Fibroblast of upper back skin (primary cell): ENCODE results near the gene NCK2.

Experiments
- DNase-seq: peaks from one replicate; pipeline ENCODE4 v3.0.0-alpha.2; 2013

Gene NCK2

DNA sequence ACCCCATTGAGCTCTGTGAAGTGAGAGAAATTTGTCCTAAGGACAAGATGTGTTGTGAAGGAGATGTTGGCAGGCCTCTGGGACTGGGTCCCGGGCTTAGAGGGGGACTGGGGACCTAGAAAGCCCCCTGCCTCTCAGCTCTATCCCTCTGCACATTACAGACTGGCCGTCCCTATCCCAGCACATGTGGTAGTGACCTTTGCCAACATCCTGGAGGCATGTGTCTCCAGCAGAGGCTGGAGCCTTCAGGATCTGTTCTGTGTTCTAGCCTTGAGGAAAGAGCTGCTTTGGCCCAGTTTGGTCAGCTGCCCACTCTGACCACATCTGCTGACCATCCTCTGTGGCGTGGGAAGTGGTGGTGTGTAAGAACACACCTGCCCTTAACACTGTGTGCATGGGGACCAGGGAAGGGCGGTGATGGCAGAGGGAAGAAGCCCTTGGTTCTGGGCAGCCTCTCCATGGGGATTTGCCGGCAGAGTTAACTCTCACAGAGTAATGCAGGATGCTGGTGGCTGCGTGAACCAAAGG is 33.4 kb downstream of the NCK2 start:
- no peak for DNase-seq

GRCh38 chr2:105779394-105779793 is 34.7 kb downstream of the NCK2 start:
- DNase-seq = no peak

GRCh38 chr2:105780606-105781005 is 35.9 kb downstream of the NCK2 start:
- no peak for DNase-seq

DNA sequence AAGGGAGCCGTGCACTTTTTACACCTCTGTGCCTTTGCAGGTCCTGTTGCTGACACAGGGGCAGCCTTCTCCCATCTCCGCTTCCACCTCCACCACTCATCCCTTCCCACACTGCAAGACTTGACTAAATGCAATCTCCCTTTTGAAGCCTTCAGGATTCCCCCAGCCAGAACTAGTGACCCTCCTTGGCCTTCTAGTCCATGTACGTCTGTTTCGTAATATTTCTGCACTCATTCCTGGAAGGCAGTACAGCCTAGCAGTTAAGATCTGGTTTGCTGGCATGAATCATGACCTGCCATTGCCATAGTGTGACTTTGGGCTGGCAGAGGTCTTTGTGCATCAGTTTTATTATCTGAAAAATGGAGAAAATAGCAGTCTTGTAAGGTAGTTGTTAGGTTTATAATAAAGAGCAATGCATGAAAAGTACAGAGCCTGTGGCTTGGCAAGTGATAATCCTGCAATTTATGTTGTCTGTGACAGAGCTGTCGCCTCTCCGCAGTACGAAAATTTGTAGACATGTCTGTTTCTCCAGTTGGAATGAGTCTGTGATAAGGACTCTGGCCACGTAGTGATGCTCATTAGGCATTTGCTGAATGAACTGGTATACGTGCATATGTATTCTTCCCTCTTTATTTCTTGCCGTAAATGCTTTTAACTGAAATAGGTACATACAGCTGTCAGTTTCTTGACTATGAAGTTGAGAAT is 36.7 kb downstream of the NCK2 start:
- DNase-seq = no peak

DNA sequence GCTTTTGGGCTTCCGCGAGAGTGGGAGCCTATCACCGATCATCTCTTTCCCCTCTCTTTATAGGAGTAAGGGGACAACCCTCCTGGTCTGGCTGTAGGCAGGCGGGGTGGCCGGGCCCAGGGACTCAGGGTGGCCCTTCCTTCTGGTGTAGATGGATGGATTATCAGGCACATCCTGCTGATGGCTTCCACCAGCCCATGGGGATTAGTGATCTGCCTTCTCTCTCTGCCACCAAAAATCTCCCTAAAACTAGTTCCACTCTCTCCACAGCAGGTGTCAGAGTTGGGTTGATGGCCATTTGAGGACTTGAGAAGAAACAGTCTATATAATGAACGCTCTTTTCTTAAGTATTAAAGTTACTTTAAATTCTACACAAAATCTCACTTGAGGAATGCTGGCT is 37.4 kb downstream of the NCK2 start:
- DNase-seq = no peak

DNA sequence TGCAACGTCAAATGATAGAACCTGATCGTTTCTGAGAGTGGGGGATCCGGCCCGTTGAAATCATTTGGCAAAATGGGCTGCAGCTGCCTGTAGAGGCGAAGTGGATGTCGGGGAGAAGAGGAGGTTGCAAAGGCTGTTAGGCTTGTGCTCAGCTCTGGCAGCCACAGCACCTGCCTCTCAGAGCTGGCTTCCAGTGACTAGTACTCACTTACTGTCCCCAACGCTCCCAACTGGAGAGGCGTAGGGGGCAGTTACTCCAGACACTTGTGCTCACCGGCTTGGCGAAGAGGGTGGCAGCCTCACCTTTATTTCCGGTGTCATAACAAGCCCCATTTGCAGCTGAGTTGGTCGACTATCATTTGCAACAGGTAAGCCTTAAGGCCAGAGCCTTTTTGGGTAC is 37.9 kb downstream of the NCK2 start:
- DNase-seq = no peak

DNA sequence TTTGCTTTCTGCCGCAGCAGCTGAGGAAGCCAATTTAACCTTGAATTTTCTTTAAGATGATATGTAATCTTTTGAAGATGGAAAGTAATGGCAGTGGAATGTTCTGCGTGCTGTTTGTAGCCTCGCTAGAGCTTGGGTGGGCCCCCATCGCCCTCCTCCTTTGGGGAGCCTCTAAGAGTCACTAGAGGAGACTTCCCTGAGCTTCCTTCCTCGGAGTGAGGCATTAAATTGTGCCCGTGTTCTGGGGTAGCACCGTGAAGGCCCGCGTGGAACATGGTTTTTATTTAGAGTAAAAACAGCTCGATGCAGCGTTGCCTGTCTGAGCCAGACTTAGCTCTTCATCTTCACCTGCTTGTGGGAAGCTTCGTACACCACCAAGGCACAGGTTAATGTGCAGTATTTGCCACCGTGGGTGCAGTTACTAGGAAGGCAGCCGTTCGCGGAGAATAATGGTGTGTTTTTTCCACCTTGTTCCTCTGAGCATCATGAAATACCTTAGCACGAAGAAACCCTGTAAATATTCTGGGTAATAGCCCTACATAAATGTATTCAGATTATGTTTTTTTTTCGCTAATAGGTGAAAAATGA is 38.5 kb downstream of the NCK2 start:
- DNase-seq = no peak

DNA sequence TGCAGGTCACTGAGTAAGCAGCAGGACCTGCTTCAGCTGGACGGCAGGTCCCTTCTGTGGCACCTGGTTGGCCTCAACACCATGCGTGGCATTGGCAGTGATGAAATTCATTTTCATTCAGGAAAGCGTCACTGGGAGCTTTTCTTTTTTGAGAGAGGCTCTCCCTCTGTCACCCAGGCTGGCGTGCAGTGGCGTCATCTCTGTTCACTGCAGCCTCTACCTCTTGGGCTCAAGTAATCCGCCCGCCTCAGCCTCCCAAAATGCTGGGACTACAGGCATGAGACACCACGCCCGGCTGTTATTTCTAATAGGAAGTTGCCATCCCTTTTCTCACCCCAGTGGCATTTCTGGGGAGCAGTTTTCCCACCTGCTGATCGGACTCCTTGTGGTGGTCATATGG is 39.3 kb downstream of the NCK2 start:
- no peak for DNase-seq

- no peak for DNase-seq
Observed at GRCh38 chr2:105784589-105784988, 39.9 kb downstream of the NCK2 start.

DNA sequence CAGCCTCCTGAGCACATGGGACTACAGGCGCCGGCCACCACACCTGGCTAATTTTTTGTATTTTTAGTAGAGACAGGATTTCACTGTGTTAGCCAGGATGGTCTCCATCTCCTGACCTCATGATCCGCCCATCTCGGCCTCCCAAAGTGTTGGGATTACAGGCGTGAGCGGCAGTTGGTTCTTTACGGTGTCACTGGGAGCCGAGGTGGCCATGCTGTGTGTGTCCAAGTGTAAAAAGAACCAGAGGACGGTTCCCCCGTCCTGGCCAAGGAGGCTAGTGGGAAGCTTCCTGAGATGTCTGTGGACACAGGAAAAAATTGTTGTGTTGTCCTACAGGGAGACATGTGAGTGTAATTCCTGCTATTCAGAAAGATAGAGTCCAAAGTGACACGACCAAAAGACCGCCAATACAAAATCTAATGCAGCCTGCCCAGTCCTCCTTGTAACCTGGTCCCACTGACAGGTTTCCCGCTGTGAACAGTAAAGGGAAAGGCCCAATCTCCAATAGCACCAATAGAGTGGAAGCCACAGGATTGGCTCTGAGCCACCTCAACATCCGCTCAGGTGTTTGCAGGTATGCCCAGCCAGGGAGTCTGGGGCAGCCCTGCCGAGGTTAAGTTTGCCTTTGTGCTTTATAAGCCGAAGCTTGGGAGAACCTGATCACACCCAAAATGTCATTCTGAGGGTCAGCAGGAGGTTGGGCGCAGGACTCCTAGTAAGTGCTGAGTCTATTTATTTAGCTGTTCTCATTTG is 40.6 kb downstream of the NCK2 start:
- DNase-seq = no peak

DNA sequence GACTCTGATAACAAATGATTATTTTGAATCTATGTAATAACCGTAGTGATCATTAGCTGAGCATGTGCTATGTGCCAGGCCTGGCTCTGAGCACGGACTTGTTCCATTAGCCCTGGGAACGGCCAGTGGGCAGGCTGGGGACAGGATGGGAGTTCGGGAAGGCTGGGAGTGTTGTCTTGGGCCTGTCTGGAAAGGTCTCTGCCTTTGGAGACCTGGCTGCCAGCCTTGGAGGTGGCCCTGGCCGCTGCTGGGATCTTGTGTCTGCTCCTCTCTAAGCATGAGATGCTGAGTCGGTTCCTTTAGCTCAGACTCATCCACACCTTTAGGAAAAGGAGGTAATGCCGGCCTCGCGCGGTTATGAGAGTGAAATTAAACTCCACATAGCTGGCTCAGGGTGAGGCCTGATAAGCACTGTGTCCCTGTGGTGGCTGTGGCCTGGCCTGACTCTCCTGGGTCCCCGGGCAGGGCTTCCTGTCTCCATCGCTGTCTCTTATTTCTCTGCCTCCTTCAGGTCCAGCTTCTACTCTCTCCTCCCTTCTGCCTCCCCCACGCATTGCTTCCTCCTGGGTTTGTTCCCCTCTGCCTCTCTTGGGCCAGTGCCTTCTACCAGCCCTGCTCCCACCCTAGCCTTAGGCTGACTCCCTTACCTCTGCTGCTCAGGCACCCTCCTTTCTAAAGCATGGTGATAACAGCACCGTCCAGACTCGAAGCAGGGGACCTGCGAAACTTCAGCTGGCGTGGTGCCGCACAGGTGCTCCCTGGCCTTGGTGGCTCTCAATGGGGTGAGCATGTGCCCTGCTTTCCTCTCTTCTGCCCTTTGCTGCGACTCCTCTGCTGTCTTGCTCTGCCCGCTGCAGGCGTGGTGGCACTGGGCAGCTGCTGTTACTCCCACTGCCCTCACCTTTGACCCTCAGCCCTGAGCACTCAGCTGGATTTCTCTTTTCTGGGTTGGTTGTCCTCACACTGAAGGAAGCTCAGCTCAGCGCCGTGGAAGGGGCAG is 41.8 kb downstream of the NCK2 start:
- no peak for DNase-seq

- DNase-seq = no peak
Observed at GRCh38 chr2:105787376-105788318, 42.9 kb downstream of the NCK2 start.

DNA sequence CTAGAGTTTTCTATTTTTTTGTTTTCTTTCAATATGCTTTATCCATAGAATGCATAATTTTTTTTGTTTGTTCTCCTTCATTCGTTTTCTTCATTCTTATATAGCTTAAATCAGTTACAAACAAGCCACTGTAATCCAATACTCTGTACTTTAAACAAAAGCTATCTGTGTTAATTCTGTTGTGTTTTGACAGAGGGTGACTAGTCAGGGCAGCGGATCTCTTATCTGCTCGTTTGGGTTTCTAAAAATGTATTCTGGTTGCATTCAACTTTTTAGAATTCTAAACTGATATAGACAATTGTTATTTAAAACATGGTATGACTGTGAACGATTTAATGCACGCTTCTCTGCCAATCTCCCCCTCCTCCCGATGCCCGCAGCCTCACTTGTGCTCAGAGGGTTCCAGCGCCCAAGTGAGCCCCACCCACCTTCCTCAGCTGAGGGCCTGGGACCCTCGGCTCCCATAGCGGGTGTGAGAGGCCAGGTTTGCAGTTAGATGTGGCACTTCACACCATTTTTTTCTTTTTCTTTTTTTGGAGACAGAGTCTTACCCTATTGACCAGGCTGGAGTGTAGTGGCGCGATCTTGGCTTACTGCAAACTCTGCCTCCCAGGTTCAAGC is 44.1 kb downstream of the NCK2 start:
- DNase-seq = no peak

- DNase-seq = peak; percentile 52
Observed at GRCh38 chr2:105789745-105790460, 45.2 kb downstream of the NCK2 start.

- no peak for DNase-seq
Observed at GRCh38 chr2:105790461-105791149, 45.9 kb downstream of the NCK2 start.

DNA sequence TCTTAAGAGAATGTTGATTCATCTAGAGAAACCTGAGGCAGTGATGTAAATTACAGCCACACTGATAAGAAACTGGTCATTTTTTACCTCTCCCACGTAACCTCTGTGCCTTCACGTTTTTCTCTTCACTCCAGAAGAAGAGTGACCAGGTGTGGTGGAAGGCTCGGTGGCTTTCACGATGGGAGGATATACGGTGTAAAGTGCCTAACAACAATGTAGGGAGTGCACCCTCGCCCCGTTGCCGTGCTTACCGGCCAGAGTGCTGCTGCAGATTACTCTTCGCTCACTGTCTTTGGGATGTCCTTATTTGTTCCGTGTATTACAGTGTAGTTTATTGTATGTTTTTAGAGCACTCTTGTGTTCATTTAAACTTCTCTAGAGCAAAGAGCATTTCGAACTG is 46.5 kb downstream of the NCK2 start:
- no peak for DNase-seq

DNA sequence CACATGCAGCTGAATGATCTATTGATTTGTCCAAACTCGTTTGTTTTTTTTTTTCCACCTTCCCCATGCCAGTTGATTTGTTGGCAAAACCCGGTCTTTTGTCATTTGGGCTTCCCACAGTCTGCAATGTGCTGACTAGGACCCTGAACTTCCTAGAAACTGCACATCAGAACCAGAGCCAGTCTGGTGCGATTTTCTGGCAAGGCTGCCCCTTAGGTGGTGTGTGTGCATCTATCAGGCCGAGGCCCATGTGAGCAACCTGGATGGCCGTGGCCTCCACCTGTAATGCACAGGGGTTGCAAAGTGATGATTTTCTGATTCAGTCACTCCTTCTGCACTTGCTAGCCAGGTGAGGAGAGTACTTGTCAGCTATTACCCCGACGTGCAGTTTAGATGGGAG is 47.8 kb downstream of the NCK2 start:
- no peak for DNase-seq

- no peak for DNase-seq
Observed at GRCh38 chr2:105793196-105793975, 48.7 kb downstream of the NCK2 start.
